Measurements from ENCODE around the gene KIRREL2. TPM values are rescaled to one million over a fixed set of nuclear protein-coding genes. Genes with fewer than 3 reads are reported as not detected.
"Not testable (repeated sequence)": the region's sequence is repeated elsewhere in the genome, so short reads cannot be mapped to it uniquely, and the experiment has no call there.

KIRREL2 gene
- total and polyA plus RNA-seq, 2 donors (not counting 1 experiment from before 2014, with no cell fraction given): not detected

GRCh38 chr19:35910355-35910754 lies 53.6 kb downstream of the KIRREL2 start:
- CTCF ChIA-PET; H4K20me1 ChIP-seq (ENCODE audit: control insufficient read depth, insufficient read depth, low read length, poor library complexity, severe bottlenecking): not testable (repeated sequence)
- POLR2A ChIA-PET: interaction anchor here (0.7 kb wide), 1 partner anchor 204 kb away, joined by 3 read pairs; no protein-coding TSS in a partner anchor

GRCh38 chr19:35911173-35911572 lies 54.5 kb downstream of the KIRREL2 start:
- TF ChIP-seq CTCF (IDR thresholded peaks at IDR 0.05) (no peak), EZH2 (IDR thresholded peaks at IDR 0.05; ENCODE audit: borderline replicate concordance, insufficient read depth, low read depth, low read length, poor library complexity, severe bottlenecking) (no peak)

More at GRCh38 chr19:35910355-35910754, 53.6 kb downstream of the KIRREL2 start:
- DNase-seq; H3K4me2 ChIP-seq (replicated peaks; ENCODE audit: low read depth, low read length, poor library complexity, severe bottlenecking); H3K9me3 Mint-ChIP-seq (ENCODE audit: insufficient read depth); H2AFZ ChIP-seq (ENCODE audit: insufficient read depth, low read depth, low read length, poor library complexity, severe bottlenecking); H3K4me3 ChIP-seq (ENCODE audit: control extremely low read depth in 1 of 5, extremely low read depth in 1 of 5, insufficient read depth in 1 of 5, low read depth in 2 of 5, low read length in 4 of 5); H3K9ac ChIP-seq (ENCODE audit: low read length); H3K9me3 ChIP-seq (ENCODE audit: control extremely low read depth in 1 of 3, control insufficient read depth in 2 of 3, insufficient read depth in 1 of 3, low read length in 2 of 3); H3K79me2 ChIP-seq (ENCODE audit: control insufficient read depth, insufficient read depth, low read length); ATAC-seq (ENCODE audit: low read depth); H3K36me3 ChIP-seq (replicated peaks in 1 of 2; ENCODE audit: control extremely low read depth in 1 of 2, control insufficient read depth in 1 of 2, extremely low read depth in 1 of 2, insufficient read depth in 2 of 2, low read length in 1 of 2); H3K27me3 Mint-ChIP-seq; intact Hi-C loops (cut with micrococcal nuclease); H3K27ac Mint-ChIP-seq; H3K27me3 ChIP-seq (replicated peaks in 1 of 4; ENCODE audit: control extremely low read depth in 1 of 4, control insufficient read depth in 3 of 4, insufficient read depth in 4 of 4, low read length in 3 of 4): not testable (repeated sequence)
- Histone ChIP-seq H3K4me1 (ENCODE audit: control insufficient read depth in 2 of 2, insufficient read depth in 2 of 2, low read length in 2 of 2) (peaks cover 31 to 56% of the 10 kb centered on the region in 2 donors), H3K27ac (ENCODE audit: low read length in 2 of 2) (peak overlapping the region in 1 of 2 donors; percentile 87)
- Mint-ChIP-seq H3K4me1 (peaks cover 52% of the 10 kb centered on the region), H3K4me3 (peak overlapping the region; percentile 39)
- 100% methylated on average over 8 of the region's 14 CpGs for WGBS (ENCODE audit: insufficient coverage)

More at GRCh38 chr19:35911173-35911572, 54.5 kb downstream of the KIRREL2 start:
- Histone ChIP-seq H3K4me1 (ENCODE audit: control insufficient read depth in 2 of 2, insufficient read depth in 2 of 2, low read length in 2 of 2) (peaks cover 31 to 58% of the 10 kb centered on the region in 2 donors), H2AFZ (ENCODE audit: insufficient read depth, low read depth, low read length, poor library complexity, severe bottlenecking) (no peak overlapping the region), H3K9ac (ENCODE audit: low read length) (no peak overlapping the region), H3K27ac (ENCODE audit: low read length in 2 of 2) (no peak overlapping the region), H3K9me3 (ENCODE audit: control extremely low read depth in 1 of 3, control insufficient read depth in 2 of 3, insufficient read depth in 1 of 3, low read length in 2 of 3) (no peaks in the 10 kb centered on the region), H3K4me3 (ENCODE audit: control extremely low read depth in 1 of 5, extremely low read depth in 1 of 5, insufficient read depth in 1 of 5, low read depth in 2 of 5, low read length in 4 of 5) (no peak overlapping the region), H4K20me1 (ENCODE audit: control insufficient read depth, insufficient read depth, low read length, poor library complexity, severe bottlenecking) (no peaks in the 10 kb centered on the region), H3K27me3 (replicated peaks in 1 of 4; ENCODE audit: control extremely low read depth in 1 of 4, control insufficient read depth in 3 of 4, insufficient read depth in 4 of 4, low read length in 3 of 4) (no peaks in the 10 kb centered on the region), H3K79me2 (ENCODE audit: control insufficient read depth, insufficient read depth, low read length) (no peaks in the 10 kb centered on the region), H3K4me2 (replicated peaks; ENCODE audit: low read depth, low read length, poor library complexity, severe bottlenecking) (no peak overlapping the region), H3K36me3 (replicated peaks in 1 of 2; ENCODE audit: control extremely low read depth in 1 of 2, control insufficient read depth in 1 of 2, extremely low read depth in 1 of 2, insufficient read depth in 2 of 2, low read length in 1 of 2) (no peaks in the 10 kb centered on the region)
- DNase-seq (no peak), ATAC-seq (ENCODE audit: low read depth) (no peak)
- intact Hi-C loops (cut with micrococcal nuclease): no loop called here
- 57% methylated on average over 2 of the region's 3 CpGs for WGBS (ENCODE audit: insufficient coverage)
- H3K27me3 Mint-ChIP-seq: no peaks in the 10 kb centered on the region
- no peaks in the 10 kb centered on the region for H3K9me3 Mint-ChIP-seq (ENCODE audit: insufficient read depth)
- no peak overlapping the region for H3K4me3 Mint-ChIP-seq
- POLR2A ChIA-PET: interaction anchor here (0.7 kb wide), 1 partner anchor 203 kb away, joined by 3 read pairs; no protein-coding TSS in a partner anchor
- peaks cover 53% of the 10 kb centered on the region for H3K4me1 Mint-ChIP-seq
- H3K27ac Mint-ChIP-seq: peak overlapping the region; percentile 67
- CTCF ChIA-PET: interaction anchor here (1.6 kb wide), 1 partner anchor 20 kb away, joined by 5 read pairs; no protein-coding TSS in a partner anchor

All from B cell (primary cell).